ENCODE measurements around the gene HSPB1. TPM values are rescaled to one million over a fixed set of nuclear protein-coding genes. Genes with fewer than 3 reads are reported as not detected.
"Not testable (repeated sequence)": the region's sequence is repeated elsewhere in the genome, so short reads cannot be mapped to it uniquely, and the experiment has no call there.

HSPB1 gene
- total RNA-seq, 1 donor from 2014 or later: 80.4 TPM

GRCh38 chr7:76330673-76331072, 28.2 kb downstream of the HSPB1 start:
- H3K9me3 ChIP-seq (ENCODE audit: control insufficient read depth in 3 of 3, low read length in 3 of 3): no peaks in the 10 kb centered on the region
- H3K36me3 ChIP-seq (ENCODE audit: control insufficient read depth in 3 of 3, insufficient read depth in 3 of 3, low read length in 3 of 3): peaks cover 16 to 30% (median 21%) of the 10 kb centered on the region in 3 donors
- no peaks in the 10 kb centered on the region for H3K27me3 ChIP-seq (ENCODE audit: control insufficient read depth in 3 of 3, insufficient read depth in 3 of 3, low read length in 3 of 3)
- no peak overlapping the region for H3K9ac ChIP-seq (ENCODE audit: low read depth in 1 of 3, low read length in 3 of 3)
- H3K4me1 ChIP-seq (ENCODE audit: control insufficient read depth in 3 of 3, insufficient read depth in 3 of 3, low read length in 3 of 3): peaks cover 49 to 63% (median 52%) of the 10 kb centered on the region in 3 donors
- H3K27ac ChIP-seq (ENCODE audit: low read depth, low read length): peak overlapping the region; percentile 55
- H3K4me3 ChIP-seq (ENCODE audit: low read length in 3 of 3): no peak overlapping the region

- peaks cover 55 to 70% (median 56%) of the 10 kb centered on the region in 3 donors for H3K4me1 ChIP-seq (ENCODE audit: control insufficient read depth in 3 of 3, insufficient read depth in 3 of 3, low read length in 3 of 3)
- H3K4me3 ChIP-seq (ENCODE audit: low read length in 3 of 3): no peak overlapping the region
- peak overlapping the region; percentile 92 for H3K27ac ChIP-seq (ENCODE audit: low read depth, low read length)
- H3K36me3 ChIP-seq (ENCODE audit: control insufficient read depth in 3 of 3, insufficient read depth in 3 of 3, low read length in 3 of 3): peaks cover 19 to 25% (median 19%) of the 10 kb centered on the region in 3 donors
- H3K9me3 ChIP-seq (ENCODE audit: control insufficient read depth in 3 of 3, low read length in 3 of 3): no peaks in the 10 kb centered on the region
- no peaks in the 10 kb centered on the region for H3K27me3 ChIP-seq (ENCODE audit: control insufficient read depth in 3 of 3, insufficient read depth in 3 of 3, low read length in 3 of 3)
- H3K9ac ChIP-seq (ENCODE audit: low read depth in 1 of 3, low read length in 3 of 3): no peak overlapping the region
These were observed 29.6 kb downstream of the HSPB1 start for GRCh38 chr7:76332078-76332477.

- H3K27me3 ChIP-seq (ENCODE audit: control insufficient read depth in 3 of 3, insufficient read depth in 3 of 3, low read length in 3 of 3): no peaks in the 10 kb centered on the region
- peaks cover 13 to 17% (median 15%) of the 10 kb centered on the region in 3 donors for H3K36me3 ChIP-seq (ENCODE audit: control insufficient read depth in 3 of 3, insufficient read depth in 3 of 3, low read length in 3 of 3)
- H3K4me1 ChIP-seq (ENCODE audit: control insufficient read depth in 3 of 3, insufficient read depth in 3 of 3, low read length in 3 of 3): peaks cover 60 to 78% (median 63%) of the 10 kb centered on the region in 3 donors
- no peaks in the 10 kb centered on the region for H3K9me3 ChIP-seq (ENCODE audit: control insufficient read depth in 3 of 3, low read length in 3 of 3)
- H3K4me3 ChIP-seq (ENCODE audit: low read length in 3 of 3): peak overlapping the region; percentile 38 to 58 (median 38)
- peak overlapping the region; percentile 92 for H3K27ac ChIP-seq (ENCODE audit: low read depth, low read length)
- peak overlapping the region; percentile 34 to 73 (median 57) for H3K9ac ChIP-seq (ENCODE audit: low read depth in 1 of 3, low read length in 3 of 3)
These were observed 31.1 kb downstream of the HSPB1 start for GRCh38 chr7:76333511-76334101.

- Histone ChIP-seq H3K9ac (ENCODE audit: low read depth in 1 of 3, low read length in 3 of 3) (peak overlapping the region in 2 of 3 donors; percentile 34 to 73), H3K27me3 (ENCODE audit: control insufficient read depth in 3 of 3, insufficient read depth in 3 of 3, low read length in 3 of 3) (no peaks in the 10 kb centered on the region), H3K36me3 (ENCODE audit: control insufficient read depth in 3 of 3, insufficient read depth in 3 of 3, low read length in 3 of 3) (peaks cover 6 to 10% (median 9%) of the 10 kb centered on the region in 3 donors), H3K4me1 (ENCODE audit: control insufficient read depth in 3 of 3, insufficient read depth in 3 of 3, low read length in 3 of 3) (peaks cover 64 to 82% (median 65%) of the 10 kb centered on the region in 3 donors), H3K9me3 (ENCODE audit: control insufficient read depth in 3 of 3, low read length in 3 of 3) (no peaks in the 10 kb centered on the region), H3K4me3 (ENCODE audit: low read length in 3 of 3) (no peak overlapping the region), H3K27ac (ENCODE audit: low read depth, low read length) (peak overlapping the region; percentile 92)
These were observed 32.0 kb downstream of the HSPB1 start for GRCh38 chr7:76334320-76334967.

- not testable (repeated sequence) for H3K36me3 ChIP-seq (ENCODE audit: control insufficient read depth in 3 of 3, insufficient read depth in 3 of 3, low read length in 3 of 3); H3K4me3 ChIP-seq (ENCODE audit: low read length in 3 of 3); H3K9me3 ChIP-seq (ENCODE audit: control insufficient read depth in 3 of 3, low read length in 3 of 3); H3K27me3 ChIP-seq (ENCODE audit: control insufficient read depth in 3 of 3, insufficient read depth in 3 of 3, low read length in 3 of 3)
- Histone ChIP-seq H3K4me1 (ENCODE audit: control insufficient read depth in 3 of 3, insufficient read depth in 3 of 3, low read length in 3 of 3) (peaks cover 60 to 76% (median 62%) of the 10 kb centered on the region in 3 donors), H3K27ac (ENCODE audit: low read depth, low read length) (peak overlapping the region; percentile 52), H3K9ac (ENCODE audit: low read depth in 1 of 3, low read length in 3 of 3) (peak overlapping the region in 1 of 3 donors; percentile 35)
These were observed 32.9 kb downstream of the HSPB1 start for GRCh38 chr7:76335417-76335816.

GRCh38 chr7:76336094-76336493, 33.6 kb downstream of the HSPB1 start:
- peaks cover 0 to 3% (median 0%) of the 10 kb centered on the region in 3 donors for H3K36me3 ChIP-seq (ENCODE audit: control insufficient read depth in 3 of 3, insufficient read depth in 3 of 3, low read length in 3 of 3)
- no peak overlapping the region for H3K4me3 ChIP-seq (ENCODE audit: low read length in 3 of 3)
- H3K27ac ChIP-seq (ENCODE audit: low read depth, low read length): peak overlapping the region; percentile 52
- no peaks in the 10 kb centered on the region for H3K9me3 ChIP-seq (ENCODE audit: control insufficient read depth in 3 of 3, low read length in 3 of 3)
- no peak overlapping the region for H3K9ac ChIP-seq (ENCODE audit: low read depth in 1 of 3, low read length in 3 of 3)
- no peaks in the 10 kb centered on the region for H3K27me3 ChIP-seq (ENCODE audit: control insufficient read depth in 3 of 3, insufficient read depth in 3 of 3, low read length in 3 of 3)
- H3K4me1 ChIP-seq (ENCODE audit: control insufficient read depth in 3 of 3, insufficient read depth in 3 of 3, low read length in 3 of 3): peaks cover 59 to 75% (median 62%) of the 10 kb centered on the region in 3 donors

GRCh38 chr7:76337147-76337546, 34.7 kb downstream of the HSPB1 start:
- Histone ChIP-seq H3K27me3 (ENCODE audit: control insufficient read depth in 3 of 3, insufficient read depth in 3 of 3, low read length in 3 of 3) (no peaks in the 10 kb centered on the region), H3K27ac (ENCODE audit: low read depth, low read length) (peak overlapping the region; percentile 38)

GRCh38 chr7:76338298-76339084, 36.0 kb downstream of the HSPB1 start:
- Histone ChIP-seq H3K9ac (ENCODE audit: low read depth in 1 of 3, low read length in 3 of 3) (peak overlapping the region in 2 of 3 donors; percentile 7 to 10), H3K36me3 (ENCODE audit: control insufficient read depth in 3 of 3, insufficient read depth in 3 of 3, low read length in 3 of 3) (peaks cover 3 to 8% (median 3%) of the 10 kb centered on the region in 3 donors), H3K4me3 (ENCODE audit: low read length in 3 of 3) (no peak overlapping the region), H3K27me3 (ENCODE audit: control insufficient read depth in 3 of 3, insufficient read depth in 3 of 3, low read length in 3 of 3) (no peaks in the 10 kb centered on the region), H3K9me3 (ENCODE audit: control insufficient read depth in 3 of 3, low read length in 3 of 3) (no peaks in the 10 kb centered on the region), H3K27ac (ENCODE audit: low read depth, low read length) (peak overlapping the region; percentile 38), H3K4me1 (ENCODE audit: control insufficient read depth in 3 of 3, insufficient read depth in 3 of 3, low read length in 3 of 3) (peaks cover 51 to 60% (median 55%) of the 10 kb centered on the region in 3 donors)

More at GRCh38 chr7:76337147-76337546, 34.7 kb downstream of the HSPB1 start:
- H3K4me1 ChIP-seq (ENCODE audit: control insufficient read depth in 3 of 3, insufficient read depth in 3 of 3, low read length in 3 of 3): peaks cover 63 to 73% (median 65%) of the 10 kb centered on the region in 3 donors
- H3K9ac ChIP-seq (ENCODE audit: low read depth in 1 of 3, low read length in 3 of 3): peak overlapping the region in 1 of 3 donors; percentile 10
- H3K9me3 ChIP-seq (ENCODE audit: control insufficient read depth in 3 of 3, low read length in 3 of 3): no peaks in the 10 kb centered on the region
- H3K36me3 ChIP-seq (ENCODE audit: control insufficient read depth in 3 of 3, insufficient read depth in 3 of 3, low read length in 3 of 3): peaks cover 0 to 3% (median 0%) of the 10 kb centered on the region in 3 donors
- no peak overlapping the region for H3K4me3 ChIP-seq (ENCODE audit: low read length in 3 of 3)

- H3K4me1 ChIP-seq (ENCODE audit: control insufficient read depth in 3 of 3, insufficient read depth in 3 of 3, low read length in 3 of 3): peaks cover 49 to 64% (median 51%) of the 10 kb centered on the region in 3 donors
These were observed 38.2 kb downstream of the HSPB1 start for GRCh38 chr7:76340617-76341131.

More at GRCh38 chr7:76340617-76341131, 38.2 kb downstream of the HSPB1 start:
- Histone ChIP-seq H3K9me3 (ENCODE audit: control insufficient read depth in 3 of 3, low read length in 3 of 3) (no peaks in the 10 kb centered on the region), H3K36me3 (ENCODE audit: control insufficient read depth in 3 of 3, insufficient read depth in 3 of 3, low read length in 3 of 3) (peaks cover 10 to 25% (median 20%) of the 10 kb centered on the region in 3 donors), H3K9ac (ENCODE audit: low read depth in 1 of 3, low read length in 3 of 3) (peak overlapping the region in 1 of 3 donors; percentile 36), H3K27ac (ENCODE audit: low read depth, low read length) (peak overlapping the region; percentile 65), H3K4me3 (ENCODE audit: low read length in 3 of 3) (no peak overlapping the region), H3K27me3 (ENCODE audit: control insufficient read depth in 3 of 3, insufficient read depth in 3 of 3, low read length in 3 of 3) (no peaks in the 10 kb centered on the region)

Data from skeletal muscle tissue (tissue), 4 donors.